Activated T-cell treated with anti-CD3 and anti-CD28 coated beads, Interleukin-2, amount 50 U/mL, for 4 hours (primary cell): Measurements from ENCODE around the gene AGFG1. TPM values are rescaled to one million over a fixed set of nuclear protein-coding genes. Genes with fewer than 3 reads are reported as not detected.
"Not testable (repeated sequence)": the region's sequence is repeated elsewhere in the genome, so short reads cannot be mapped to it uniquely, and the experiment has no call there.

Source experiments
- ATAC-seq, 2 donors: fragments of 200-7000 bp; cut with Tn5 transposase; one replicate each; pipeline ENCODE4 v1.10.0; 2021
- DNase-seq: peaks from one replicate; pipeline ENCODE4 v3.0.0-alpha.2; 2020
- H3K27me3 Mint-ChIP-seq: one replicate; pipeline ENCODE4 v1.8.0; 2021; ENCODE audit warnings: low read depth, mixed read lengths
- H3K36me3 Mint-ChIP-seq: one replicate; pipeline ENCODE4 v1.8.0; 2022; ENCODE audit warnings: mixed read lengths; ENCODE audit not compliant: insufficient read depth
- H3K4me1 Mint-ChIP-seq: one replicate; pipeline ENCODE4 v1.8.0; 2021; ENCODE audit warnings: low read depth, mixed read lengths
- H3K4me3 Mint-ChIP-seq: one replicate; pipeline ENCODE4 v1.8.0; 2021; ENCODE audit warnings: mild to moderate bottlenecking, moderate library complexity, mixed read lengths
- H3K9me3 Mint-ChIP-seq: one replicate; pipeline ENCODE4 v1.8.0; 2021; ENCODE audit warnings: mixed read lengths
- total RNA-seq, 3 donors: library from RNA; stranded (reverse); gene quantifications; one replicate each; pipeline ENCODE4 v1.2.1, GENCODE V29; 2021

Gene AGFG1
- total RNA-seq, 3 donors from 2014 or later, result 200 to 228 (median 213) TPM

- Mint-ChIP-seq H3K9me3 (no peaks in the 10 kb centered on the region), H3K27me3 (peaks cover 1% of the 10 kb centered on the region), H3K4me3 (no peak overlapping the region), H3K36me3 (peaks cover 2% of the 10 kb centered on the region), H3K4me1 (peaks cover 1% of the 10 kb centered on the region)
- no peak for ATAC-seq
- no peak for DNase-seq
These were observed 96.9 kb downstream of the AGFG1 start for GRCh38 chr2:227568852-227569169.

DNA sequence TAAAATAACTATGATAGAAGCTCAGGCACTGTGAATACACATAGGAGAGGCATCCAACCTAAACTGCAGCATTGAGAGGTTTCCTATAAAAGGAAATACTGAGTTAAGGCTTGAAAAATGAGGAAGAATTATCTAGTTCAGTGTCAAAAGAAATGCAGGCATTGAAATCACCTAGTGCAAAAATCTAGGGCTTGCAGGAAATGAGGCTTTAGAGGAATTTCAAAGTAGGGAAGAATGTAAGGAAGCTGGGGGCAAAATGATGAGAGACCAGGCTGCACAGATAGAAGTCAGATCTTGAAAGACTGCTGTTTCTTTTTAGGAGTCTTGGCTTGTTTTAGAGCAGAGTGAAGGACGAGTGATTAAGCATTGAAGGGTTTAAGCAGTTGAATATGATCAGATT is 98.7 kb downstream of the AGFG1 start:
- Mint-ChIP-seq H3K4me3 (no peak overlapping the region), H3K4me1 (no peaks in the 10 kb centered on the region)
- ATAC-seq, result no peak

GRCh38 chr2:227576110-227576509 is 104.2 kb downstream of the AGFG1 start:
- H3K4me1 Mint-ChIP-seq, result no peaks in the 10 kb centered on the region
- H3K36me3 Mint-ChIP-seq, result no peaks in the 10 kb centered on the region
- H3K9me3 Mint-ChIP-seq, result no peaks in the 10 kb centered on the region
- ATAC-seq (no peak), DNase-seq (no peak)
- peaks cover 22% of the 10 kb centered on the region for H3K27me3 Mint-ChIP-seq
- H3K4me3 Mint-ChIP-seq, result no peak overlapping the region

More for the DNA sequence above, 98.7 kb downstream of the AGFG1 start:
- Mint-ChIP-seq H3K36me3 (no peaks in the 10 kb centered on the region), H3K9me3 (no peaks in the 10 kb centered on the region), H3K27me3 (peaks cover 1% of the 10 kb centered on the region)
- no peak for DNase-seq

GRCh38 chr2:227576812-227577211 is 104.9 kb downstream of the AGFG1 start:
- H3K9me3 Mint-ChIP-seq, result no peaks in the 10 kb centered on the region
- H3K36me3 Mint-ChIP-seq, result no peaks in the 10 kb centered on the region
- H3K27me3 Mint-ChIP-seq, result peaks cover 26% of the 10 kb centered on the region
- H3K4me1 Mint-ChIP-seq, result no peaks in the 10 kb centered on the region
- ATAC-seq (no peak), DNase-seq (no peak)
- no peak overlapping the region for H3K4me3 Mint-ChIP-seq

DNA sequence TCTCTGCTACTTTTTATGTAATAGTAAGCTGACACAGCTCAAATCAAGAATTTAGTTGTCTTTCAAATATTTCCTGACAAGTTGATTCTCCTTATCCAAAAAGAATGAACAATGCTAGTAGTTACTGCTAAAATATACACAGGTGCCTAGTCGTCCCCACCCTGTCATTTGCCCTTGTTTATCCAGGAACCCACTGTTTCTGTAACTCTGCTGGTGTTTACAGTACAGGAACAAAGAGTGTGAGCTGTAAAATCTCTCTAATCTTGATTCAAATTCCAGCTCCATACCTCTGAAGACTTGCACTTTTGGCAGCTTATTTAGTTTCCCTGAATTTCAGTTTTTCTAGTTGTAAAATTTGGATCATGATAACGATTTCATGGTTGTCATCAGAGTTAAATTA is 105.6 kb downstream of the AGFG1 start:
- Mint-ChIP-seq H3K9me3 (peaks cover 7% of the 10 kb centered on the region), H3K4me1 (no peaks in the 10 kb centered on the region), H3K27me3 (peaks cover 28% of the 10 kb centered on the region), H3K36me3 (no peaks in the 10 kb centered on the region), H3K4me3 (no peak overlapping the region)
- DNase-seq (no peak), ATAC-seq (no peak)

- H3K4me1 Mint-ChIP-seq, result no peaks in the 10 kb centered on the region
- peaks cover 27% of the 10 kb centered on the region for H3K27me3 Mint-ChIP-seq
- H3K4me3 Mint-ChIP-seq, result no peak overlapping the region
- DNase-seq (no peak), ATAC-seq (no peak)
- no peaks in the 10 kb centered on the region for H3K36me3 Mint-ChIP-seq
- H3K9me3 Mint-ChIP-seq, result peaks cover 13% of the 10 kb centered on the region
These were observed 106.7 kb downstream of the AGFG1 start for GRCh38 chr2:227578642-227579041.

GRCh38 chr2:227579791-227580190 is 107.8 kb downstream of the AGFG1 start:
- DNase-seq (no peak), ATAC-seq (no peak)
- Mint-ChIP-seq H3K27me3 (peaks cover 29% of the 10 kb centered on the region), H3K9me3 (peaks cover 15% of the 10 kb centered on the region), H3K4me1 (no peaks in the 10 kb centered on the region), H3K36me3 (no peaks in the 10 kb centered on the region), H3K4me3 (no peak overlapping the region)

- Mint-ChIP-seq H3K4me1 (no peaks in the 10 kb centered on the region), H3K4me3 (no peak overlapping the region), H3K27me3 (peaks cover 23% of the 10 kb centered on the region), H3K36me3 (no peaks in the 10 kb centered on the region), H3K9me3 (peaks cover 15% of the 10 kb centered on the region)
- DNase-seq, result no peak
- ATAC-seq, result no peak
These were observed 110.4 kb downstream of the AGFG1 start for GRCh38 chr2:227582369-227582768.

GRCh38 chr2:227592694-227593387 is 120.9 kb downstream of the AGFG1 start:
- Mint-ChIP-seq H3K4me1 (peaks cover 2% of the 10 kb centered on the region), H3K4me3 (no peak overlapping the region), H3K27me3 (peaks cover 49% of the 10 kb centered on the region), H3K9me3 (peaks cover 3% of the 10 kb centered on the region), H3K36me3 (no peaks in the 10 kb centered on the region)
- ATAC-seq (no peak), DNase-seq (no peak)

GRCh38 chr2:227595797-227596196 is 123.8 kb downstream of the AGFG1 start:
- no peaks in the 10 kb centered on the region for H3K9me3 Mint-ChIP-seq
- no peak overlapping the region for H3K4me3 Mint-ChIP-seq
- peaks cover 44% of the 10 kb centered on the region for H3K27me3 Mint-ChIP-seq
- DNase-seq, result no peak
- H3K36me3 Mint-ChIP-seq, result no peaks in the 10 kb centered on the region
- no peak for ATAC-seq
- peaks cover 2% of the 10 kb centered on the region for H3K4me1 Mint-ChIP-seq

DNA sequence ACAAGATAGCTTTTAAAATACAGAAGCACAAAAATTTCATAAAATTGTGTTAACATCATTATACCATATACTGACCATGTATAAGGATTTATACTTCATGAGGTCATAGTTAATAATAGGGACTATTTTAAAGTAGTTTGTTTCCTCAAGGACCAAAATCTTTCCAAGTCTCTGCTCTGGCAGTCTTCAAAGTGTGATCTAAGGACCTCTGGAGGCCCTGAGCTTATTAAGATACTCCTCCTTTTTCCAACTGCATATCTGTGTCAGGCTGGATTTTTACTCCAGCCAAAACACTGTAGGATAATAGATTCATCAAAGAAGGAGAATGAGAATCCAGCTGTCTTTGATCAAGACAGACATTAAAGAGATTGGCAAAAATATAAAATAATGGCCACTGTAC is 125.1 kb downstream of the AGFG1 start:
- H3K27me3 Mint-ChIP-seq, result peaks cover 46% of the 10 kb centered on the region
- H3K4me1 Mint-ChIP-seq, result peaks cover 2% of the 10 kb centered on the region
- no peak for ATAC-seq
- no peaks in the 10 kb centered on the region for H3K36me3 Mint-ChIP-seq
- H3K9me3 Mint-ChIP-seq, result no peaks in the 10 kb centered on the region
- H3K4me3 Mint-ChIP-seq, result no peak overlapping the region
- no peak for DNase-seq

- H3K9me3 Mint-ChIP-seq, result no peaks in the 10 kb centered on the region
- no peak for DNase-seq
- no peak overlapping the region for H3K4me3 Mint-ChIP-seq
- H3K27me3 Mint-ChIP-seq, result peaks cover 42% of the 10 kb centered on the region
- H3K4me1 Mint-ChIP-seq, result peaks cover under 1% of the 10 kb centered on the region
- no peaks in the 10 kb centered on the region for H3K36me3 Mint-ChIP-seq
- ATAC-seq, result no peak
These were observed 126.0 kb downstream of the AGFG1 start for GRCh38 chr2:227597998-227598397.

DNA sequence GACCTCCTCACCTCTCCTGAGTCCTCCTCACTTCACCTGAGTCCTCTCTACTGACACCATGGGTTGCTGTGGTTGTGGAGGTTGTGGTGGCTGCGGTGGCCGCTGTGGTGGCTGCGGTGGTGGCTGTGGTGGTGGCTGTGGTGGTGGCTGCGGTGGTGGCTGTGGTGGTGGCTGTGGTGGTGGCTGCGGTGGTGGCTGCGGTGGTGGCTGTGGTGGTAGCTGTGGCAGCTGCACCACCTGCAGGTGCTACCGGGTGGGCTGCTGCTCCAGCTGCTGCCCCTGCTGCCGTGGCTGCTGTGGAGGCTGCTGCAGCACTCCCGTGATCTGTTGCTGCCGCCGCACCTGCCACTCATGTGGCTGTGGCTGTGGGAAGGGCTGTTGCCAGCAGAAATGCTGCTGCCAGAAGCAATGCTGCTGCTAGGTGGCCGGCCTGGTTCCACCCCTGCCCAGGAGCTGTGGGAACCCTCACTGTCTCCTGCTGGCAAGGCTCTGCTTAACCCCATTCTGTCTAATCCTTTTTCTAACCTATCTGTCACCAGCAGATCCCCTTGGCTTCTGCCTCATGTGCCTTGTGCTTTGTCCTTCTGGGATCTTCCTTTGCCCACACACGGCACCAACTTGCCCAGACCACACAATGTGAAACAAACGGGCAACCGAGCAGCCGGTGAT is 127.0 kb downstream of the AGFG1 start, which contains the start of gene SCYGR2:
Gene SCYGR2, plus strand, starts transcription at position 59 of the 669 bp plus-strand sequence. Its CDS starts 0 bp downstream, at position 59.
- H3K9me3 Mint-ChIP-seq, ATAC-seq, H3K4me1 Mint-ChIP-seq, H3K36me3 Mint-ChIP-seq, DNase-seq, H3K4me3 Mint-ChIP-seq: not testable (repeated sequence)
- peaks cover 39% of the 10 kb centered on the region for H3K27me3 Mint-ChIP-seq

GRCh38 chr2:227602358-227602757 is 130.4 kb downstream of the AGFG1 start:
- H3K4me3 Mint-ChIP-seq, result no peak overlapping the region
- no peaks in the 10 kb centered on the region for H3K9me3 Mint-ChIP-seq
- peaks cover 36% of the 10 kb centered on the region for H3K27me3 Mint-ChIP-seq
- H3K36me3 Mint-ChIP-seq, result no peaks in the 10 kb centered on the region
- DNase-seq (no peak), ATAC-seq (no peak)
- H3K4me1 Mint-ChIP-seq, result no peaks in the 10 kb centered on the region

DNA sequence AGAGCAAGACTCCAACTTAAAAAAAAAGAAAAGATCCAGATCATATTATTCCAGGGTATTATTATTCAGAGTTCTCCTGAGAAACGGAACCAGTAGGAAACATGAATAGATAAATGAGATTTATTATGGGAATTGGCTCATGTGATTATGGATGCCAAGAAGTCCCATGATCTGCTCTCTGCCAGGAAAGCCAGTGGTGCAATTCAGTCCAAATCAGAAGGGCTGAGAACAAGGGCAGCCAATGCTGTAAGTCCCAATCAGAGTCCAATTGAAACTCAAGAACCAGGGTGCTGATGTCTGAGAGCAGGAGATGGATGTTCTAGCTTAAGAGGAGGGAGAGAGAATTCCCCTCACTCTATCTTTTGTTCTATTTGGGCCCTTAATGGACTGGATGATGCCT is 134.5 kb downstream of the AGFG1 start:
- Mint-ChIP-seq H3K4me1 (peaks cover 12% of the 10 kb centered on the region), H3K4me3 (no peak overlapping the region), H3K27me3 (peaks cover 39% of the 10 kb centered on the region), H3K36me3 (no peaks in the 10 kb centered on the region), H3K9me3 (no peaks in the 10 kb centered on the region)
- ATAC-seq (no peak), DNase-seq (no peak)
